GM18951 (cell line): ENCODE measurements around the gene PIGZ.

Experiments used
- POLR2A ChIP-seq: IDR thresholded peaks from 4 replicates; pipeline ENCODE4 v1.6.1; 2011; ENCODE audit warnings: mild to moderate bottlenecking; ENCODE audit not compliant: insufficient read length, insufficient read depth; ENCODE audit errors: extremely low read depth
- in situ Hi-C: fragments of 300-500 bp; cut with MboI; formaldehyde crosslinking; loops from one replicate; pipeline ENCODE4 v1.12.0; 2022; ENCODE audit warnings: low sequenced_read_pairs, mixed read lengths, inconsistent platforms; ENCODE audit not compliant: unreplicated experiment

The PIGZ gene

DNA sequence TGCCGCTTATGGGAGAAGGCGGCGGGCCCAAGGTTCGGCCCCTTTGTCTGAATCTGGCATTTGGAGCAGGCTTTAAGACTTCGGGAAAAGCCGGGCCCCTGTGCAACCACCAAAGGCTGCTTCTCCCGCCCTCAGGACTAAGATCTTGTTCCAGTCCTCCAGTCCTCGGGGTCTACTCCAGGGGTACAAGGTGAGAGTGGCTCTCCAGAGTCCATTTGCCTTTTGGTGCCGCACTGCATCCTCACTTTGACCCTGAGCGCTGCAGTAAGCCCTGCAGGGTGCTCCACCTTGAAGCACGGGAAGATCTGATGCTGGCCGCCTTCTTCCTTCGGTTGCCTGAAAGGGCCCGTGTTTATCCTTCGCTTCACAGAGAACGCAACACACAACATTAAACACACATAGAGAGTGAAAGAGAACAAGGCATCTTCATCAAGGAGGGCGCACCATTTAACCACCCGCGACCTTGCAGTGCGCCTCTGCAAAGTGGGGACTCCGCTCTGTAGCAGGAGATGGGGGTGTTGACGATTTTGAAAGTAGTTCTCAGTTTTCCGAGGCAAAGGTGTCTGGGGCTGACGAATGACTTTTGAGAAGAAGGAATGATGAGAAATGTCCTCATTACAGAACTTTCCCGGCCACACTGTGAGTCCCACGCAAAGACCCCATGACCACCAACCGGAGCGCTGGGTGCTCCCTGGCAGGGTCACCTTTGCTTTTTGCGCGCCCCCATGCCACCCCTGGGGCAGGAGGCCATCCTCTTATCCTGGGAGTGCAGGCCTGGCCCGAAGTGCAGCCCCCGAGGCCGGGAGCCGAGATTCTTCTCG is 1.0 kb downstream of the PIGZ start:
- no peak for TF ChIP-seq POLR2A
- in situ Hi-C loops: loop anchor here (25.0 kb wide), 1 partner anchor 355 kb away; no protein-coding TSS in a partner anchor

DNA sequence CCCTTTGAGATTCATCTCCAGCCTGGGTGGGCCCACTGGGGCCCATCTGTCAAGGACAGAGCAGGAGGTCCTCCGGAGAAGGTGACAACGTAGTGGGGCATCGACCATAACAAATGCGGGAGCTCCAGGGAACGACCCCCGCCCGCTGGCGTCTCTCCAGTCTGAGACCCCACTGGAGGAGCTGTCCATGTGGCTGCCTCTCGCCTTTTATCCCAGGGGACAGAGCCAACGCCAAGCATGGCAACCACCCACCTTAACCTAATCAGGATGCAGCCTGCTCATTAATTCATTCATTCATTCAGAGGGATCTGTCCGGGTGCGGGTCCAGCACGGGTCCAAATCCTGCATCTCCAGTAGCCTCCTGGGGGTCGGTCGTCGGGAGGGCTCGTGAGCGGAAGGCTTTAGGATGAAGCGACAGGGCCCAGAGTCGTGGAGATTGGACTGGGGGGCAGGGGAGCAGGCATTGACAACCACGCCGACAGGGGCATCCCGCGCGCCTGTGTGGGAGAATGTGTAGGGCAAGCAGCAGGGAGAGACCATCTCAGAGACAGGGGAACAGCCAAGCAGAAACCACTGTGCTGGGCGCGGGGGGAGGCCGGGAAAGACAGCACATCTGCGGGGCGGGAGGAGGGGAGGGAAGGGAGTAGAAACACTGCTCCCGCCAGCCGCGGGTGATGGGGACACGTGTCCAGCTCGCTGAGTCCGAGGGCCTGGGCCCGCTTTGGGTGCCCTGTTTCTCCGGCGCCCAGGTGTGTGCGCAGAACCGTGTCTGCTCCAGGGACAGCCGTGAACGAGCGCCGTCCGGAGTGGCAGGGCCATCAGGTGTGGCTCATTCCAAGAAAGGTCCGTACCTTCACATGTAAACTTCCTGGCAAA is 1.9 kb downstream of the PIGZ start:
- no peak for TF ChIP-seq POLR2A
- in situ Hi-C loops: loop anchor here (25.0 kb wide), 1 partner anchor 354 kb away; no protein-coding TSS in a partner anchor

DNA sequence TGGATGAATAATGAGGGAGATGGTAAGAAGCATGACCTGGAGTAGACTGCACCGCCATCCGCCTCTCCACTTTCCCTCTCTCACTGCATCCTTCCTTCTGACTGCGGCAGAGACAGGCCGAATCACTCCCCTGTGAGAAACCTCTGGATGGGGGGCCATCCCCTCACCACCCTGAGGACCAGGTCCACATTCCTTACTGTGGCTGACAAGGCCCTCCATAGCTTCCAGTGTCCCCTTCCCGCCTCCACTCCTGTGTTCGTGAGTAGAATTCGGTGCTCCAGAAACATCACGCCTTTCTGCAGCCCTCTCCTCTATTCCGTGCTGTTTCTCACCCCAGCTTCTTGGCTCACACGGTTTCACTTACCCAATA is 2.8 kb downstream of the PIGZ start:
- TF ChIP-seq POLR2A: no peak
- in situ Hi-C loops: loop anchor here (25.0 kb wide), 1 partner anchor 353 kb away; no protein-coding TSS in a partner anchor

DNA sequence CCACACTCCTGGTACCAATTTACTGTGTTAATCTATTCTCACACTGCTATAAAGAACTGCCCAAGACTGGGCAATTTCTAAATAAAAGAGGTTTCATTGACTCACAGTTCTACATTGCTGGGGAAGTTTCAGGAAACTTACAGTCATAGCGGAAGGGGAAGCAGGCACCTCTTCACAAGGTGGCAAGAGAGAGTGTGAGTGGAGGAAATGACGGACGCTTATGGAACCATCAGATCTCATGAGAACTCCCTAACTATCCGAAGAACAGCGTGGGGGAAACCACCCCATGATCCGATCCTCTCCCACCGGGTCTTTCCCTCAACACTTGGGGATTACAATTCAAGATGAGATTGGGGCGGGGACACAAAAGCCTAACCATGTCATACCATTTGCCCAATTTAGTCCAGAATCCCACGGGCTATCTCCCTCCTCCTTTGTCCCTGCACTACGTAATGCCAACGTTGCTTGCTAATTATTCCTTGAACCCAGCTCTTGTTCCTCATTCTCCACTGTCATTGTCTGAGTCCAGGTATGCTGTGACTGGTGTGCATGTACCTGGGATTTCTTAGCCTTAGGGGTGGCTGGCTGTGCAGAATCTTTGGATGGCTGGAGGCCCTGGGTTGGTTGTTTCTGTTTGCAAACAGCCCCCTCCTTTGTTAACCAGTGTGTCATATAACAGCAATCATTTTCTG is 3.4 kb downstream of the PIGZ start:
- in situ Hi-C loops: loop anchor here (25.0 kb wide), 1 partner anchor 353 kb away; no protein-coding TSS in a partner anchor
- no peak for TF ChIP-seq POLR2A

DNA sequence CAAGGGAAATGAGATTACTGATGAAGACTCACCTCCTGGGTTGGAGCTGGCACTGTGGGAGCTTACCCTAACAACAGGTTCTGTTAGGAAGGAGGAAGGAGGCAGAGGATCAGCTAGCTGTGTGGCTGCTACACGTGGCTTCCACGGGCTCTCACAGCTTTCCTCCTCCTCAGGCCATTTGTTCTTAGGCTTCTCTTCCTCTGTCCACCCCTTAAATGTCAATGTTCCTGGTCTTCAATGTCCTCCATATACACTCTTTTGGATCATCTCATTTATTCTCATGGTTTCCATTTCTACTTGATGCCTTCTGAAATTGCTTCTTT is 5.0 kb downstream of the PIGZ start:
- TF ChIP-seq POLR2A: no peak
- in situ Hi-C loops: loop anchor here (25.0 kb wide), 1 partner anchor 351 kb away; no protein-coding TSS in a partner anchor

DNA sequence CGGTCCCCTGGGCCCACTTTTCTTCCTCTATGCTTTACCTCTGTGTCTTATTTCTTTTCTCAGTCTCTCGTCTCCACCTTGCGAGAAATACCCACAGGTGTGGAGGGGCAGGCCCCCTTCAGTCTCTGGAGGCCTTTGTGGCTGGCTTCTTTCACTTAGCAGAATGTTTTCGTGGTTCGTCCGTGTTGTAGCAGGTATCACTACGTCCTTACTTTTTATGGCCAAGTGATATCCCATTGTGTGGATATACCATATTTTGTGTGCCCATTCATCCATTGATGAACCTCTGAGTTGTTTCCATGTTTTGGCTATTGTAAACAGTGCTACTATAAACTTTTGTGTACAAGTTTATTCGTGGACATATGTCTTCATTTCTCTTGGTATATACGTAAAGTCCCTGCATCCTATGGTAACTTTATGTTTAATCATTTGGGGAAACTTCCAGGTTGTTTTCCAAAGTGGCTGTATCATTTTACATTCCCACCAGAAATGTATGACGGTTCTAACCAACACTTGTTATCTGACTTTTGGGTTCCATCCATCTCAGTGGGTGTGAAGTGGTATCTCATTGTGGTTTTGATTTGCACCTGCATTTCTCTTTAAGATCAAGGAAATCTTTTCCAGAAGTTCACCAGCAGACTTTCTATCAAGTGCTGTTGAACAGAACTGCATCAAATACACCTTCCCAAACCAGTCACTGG is 5.6 kb downstream of the PIGZ start:
- no peak for TF ChIP-seq POLR2A
- in situ Hi-C loops: loop anchor here (25.0 kb wide), 1 partner anchor 351 kb away; no protein-coding TSS in a partner anchor

DNA sequence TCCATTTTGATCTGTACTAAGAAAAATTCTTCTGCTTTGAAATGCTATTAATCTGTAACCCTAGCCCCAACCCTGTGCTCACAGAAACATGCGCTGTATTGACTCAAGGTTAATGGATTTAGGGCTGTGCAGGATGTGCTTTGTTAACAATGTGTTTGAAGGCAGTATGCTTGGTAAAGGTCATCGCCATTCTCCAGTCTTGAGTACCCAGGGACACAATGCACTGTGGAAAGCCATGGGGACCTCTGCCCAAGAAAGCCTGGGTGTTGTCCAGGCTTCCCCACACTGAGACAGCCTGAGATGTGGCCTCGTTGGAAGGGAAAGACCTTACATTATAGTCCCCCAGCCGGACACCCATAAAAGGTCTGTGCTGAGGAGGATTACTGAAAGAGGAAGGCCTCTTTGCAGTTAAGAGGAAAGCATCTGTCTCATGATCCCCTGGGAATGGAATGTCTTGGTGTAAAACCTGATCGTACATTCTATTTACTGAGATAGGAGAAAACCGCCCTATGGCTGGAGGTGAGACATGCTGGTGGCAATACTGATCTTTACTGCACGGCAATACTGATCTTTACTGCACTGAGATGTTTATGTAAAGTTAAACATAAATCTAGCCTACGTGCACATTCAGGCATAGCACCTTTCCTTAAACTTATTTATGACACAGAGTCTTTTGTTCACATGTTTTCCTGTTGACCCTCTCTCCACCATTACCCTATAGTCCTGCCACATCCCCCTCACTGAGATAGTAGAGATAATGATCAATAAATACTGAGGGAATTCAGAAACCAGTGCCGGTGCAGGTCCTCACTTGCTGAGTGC is 6.3 kb downstream of the PIGZ start:
- no peak for TF ChIP-seq POLR2A
- in situ Hi-C loops: loop anchor here (25.0 kb wide), 1 partner anchor 350 kb away; no protein-coding TSS in a partner anchor

DNA sequence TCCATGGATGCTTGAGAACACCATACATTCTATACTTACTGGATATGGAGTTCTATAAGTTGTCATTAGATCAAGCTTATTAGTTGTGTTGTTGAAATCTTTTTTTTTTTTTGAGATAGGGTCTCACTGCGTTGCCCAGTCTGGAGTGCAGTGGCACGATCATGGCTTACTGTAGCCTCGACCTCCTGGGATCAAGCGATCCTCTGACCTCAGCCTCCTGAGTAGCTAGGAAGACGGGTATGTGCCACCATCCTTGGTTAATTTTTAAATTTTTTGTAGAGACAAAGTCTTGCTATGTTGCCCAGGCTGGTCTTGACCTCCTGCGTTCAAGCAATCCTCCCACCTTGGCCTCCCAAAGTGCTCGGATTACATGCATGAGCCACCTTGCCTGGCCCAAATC is 13.8 kb downstream of the PIGZ start:
- TF ChIP-seq POLR2A: no peak
- in situ Hi-C loops: loop anchor here (25.0 kb wide), 1 partner anchor 343 kb away; no protein-coding TSS in a partner anchor

DNA sequence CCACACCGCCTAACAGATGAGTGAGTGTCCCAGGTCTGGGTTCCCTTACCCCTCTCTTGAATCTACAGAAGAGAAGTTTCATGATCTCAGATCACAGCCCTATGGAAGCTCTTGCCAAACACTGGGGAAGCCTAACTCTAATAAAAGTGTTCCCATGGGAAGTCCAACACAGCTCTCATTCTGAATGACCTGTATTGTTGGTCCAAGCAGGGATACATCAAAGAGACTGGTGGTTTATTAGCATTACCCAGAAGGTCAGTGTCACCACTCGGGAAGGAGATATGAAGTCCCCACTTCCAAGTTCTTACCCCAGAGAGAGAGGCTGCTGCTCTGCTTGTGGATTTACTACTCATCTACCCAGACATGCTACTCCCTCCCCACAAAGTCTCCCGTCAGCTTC is 17.3 kb downstream of the PIGZ start:
- in situ Hi-C loops: loop anchor here (25.0 kb wide), 1 partner anchor 339 kb away; no protein-coding TSS in a partner anchor
- no peak for TF ChIP-seq POLR2A

DNA sequence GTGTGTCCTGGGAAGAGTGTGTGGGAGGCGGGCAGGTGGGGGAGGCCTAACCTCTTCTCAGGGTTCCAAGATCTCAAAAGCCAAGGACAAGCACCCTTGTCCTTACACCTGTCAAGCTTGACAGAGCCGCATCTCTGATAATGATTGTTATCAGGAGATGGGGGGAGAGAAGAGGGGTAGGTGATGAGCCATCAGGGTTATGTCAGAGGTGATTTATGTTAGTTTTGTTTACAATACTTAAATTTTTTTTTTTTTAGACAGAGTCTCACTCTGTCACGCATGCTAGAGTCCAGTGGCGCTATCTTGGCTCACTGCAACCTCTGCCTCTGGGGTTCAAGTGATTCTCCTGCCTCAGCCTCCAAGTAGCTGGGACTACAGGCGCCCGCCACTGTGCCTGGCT is 18.9 kb downstream of the PIGZ start:
- no peak for TF ChIP-seq POLR2A
- in situ Hi-C loops: loop anchor here (25.0 kb wide), 1 partner anchor 337 kb away; no protein-coding TSS in a partner anchor

DNA sequence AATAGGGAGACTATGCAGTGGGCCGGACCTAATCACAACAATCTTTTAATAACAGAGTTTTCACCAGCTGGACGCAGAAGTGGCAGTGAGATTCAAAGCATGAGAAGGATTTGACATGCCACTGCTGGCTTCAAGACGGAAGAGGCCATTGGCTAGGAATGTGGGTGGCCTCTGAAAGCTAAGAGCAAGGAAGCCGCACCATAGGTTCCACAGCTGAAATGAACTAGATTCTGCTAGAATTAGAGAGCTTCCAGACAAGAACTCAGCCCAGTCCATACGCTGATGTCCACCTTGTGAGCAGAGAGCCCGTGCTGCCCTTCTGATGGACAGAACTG is 19.4 kb downstream of the PIGZ start:
- in situ Hi-C loops: no loop called here
- TF ChIP-seq POLR2A: no peak
